GM10266 (cell line): ENCODE results near the gene FXYD6.

Experiments
- DNase-seq: peaks from one replicate; pipeline ENCODE4 v3.0.0; 2012; ENCODE audit errors: extremely low spot score
- TF ChIP-seq, protein P1 (sequence below): IDR thresholded peaks from 2 replicates; pipeline ENCODE4 v1.5.1; 2012; ENCODE audit warnings: mild to moderate bottlenecking, low read depth; ENCODE audit not compliant: control insufficient read depth, insufficient read depth; ENCODE audit errors: missing control alignments

FXYD6 gene

DNA sequence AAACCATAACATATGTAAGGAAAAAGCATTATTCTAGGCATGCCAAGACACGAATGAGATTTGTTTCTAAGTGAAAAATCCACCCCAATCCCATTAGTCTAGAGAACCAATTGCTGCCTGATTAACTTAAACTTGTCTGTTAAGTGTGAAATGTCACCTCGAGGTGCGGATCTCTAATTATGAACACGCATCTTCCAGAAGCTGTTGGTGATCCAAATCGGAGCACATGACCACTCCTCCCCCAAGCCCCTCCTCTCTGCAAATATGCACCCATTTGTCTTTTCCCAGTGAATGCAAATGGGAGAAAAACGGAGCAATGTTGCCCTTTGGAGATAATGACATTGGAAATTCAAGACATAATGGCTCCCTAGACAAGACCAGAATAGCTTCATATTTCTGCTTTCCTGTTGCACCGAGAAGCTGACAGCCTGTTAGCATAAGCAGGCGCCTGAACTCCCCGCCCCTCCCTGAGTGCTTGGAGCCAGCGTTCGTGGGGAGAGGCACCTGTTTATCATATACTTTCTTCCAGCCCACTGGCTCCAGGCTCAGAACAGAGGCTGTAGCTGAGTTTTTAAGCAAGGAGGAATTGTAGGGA is 6.0 kb upstream of the FXYD6 start:
- no peak for DNase-seq
- TF ChIP-seq, protein P1, sequence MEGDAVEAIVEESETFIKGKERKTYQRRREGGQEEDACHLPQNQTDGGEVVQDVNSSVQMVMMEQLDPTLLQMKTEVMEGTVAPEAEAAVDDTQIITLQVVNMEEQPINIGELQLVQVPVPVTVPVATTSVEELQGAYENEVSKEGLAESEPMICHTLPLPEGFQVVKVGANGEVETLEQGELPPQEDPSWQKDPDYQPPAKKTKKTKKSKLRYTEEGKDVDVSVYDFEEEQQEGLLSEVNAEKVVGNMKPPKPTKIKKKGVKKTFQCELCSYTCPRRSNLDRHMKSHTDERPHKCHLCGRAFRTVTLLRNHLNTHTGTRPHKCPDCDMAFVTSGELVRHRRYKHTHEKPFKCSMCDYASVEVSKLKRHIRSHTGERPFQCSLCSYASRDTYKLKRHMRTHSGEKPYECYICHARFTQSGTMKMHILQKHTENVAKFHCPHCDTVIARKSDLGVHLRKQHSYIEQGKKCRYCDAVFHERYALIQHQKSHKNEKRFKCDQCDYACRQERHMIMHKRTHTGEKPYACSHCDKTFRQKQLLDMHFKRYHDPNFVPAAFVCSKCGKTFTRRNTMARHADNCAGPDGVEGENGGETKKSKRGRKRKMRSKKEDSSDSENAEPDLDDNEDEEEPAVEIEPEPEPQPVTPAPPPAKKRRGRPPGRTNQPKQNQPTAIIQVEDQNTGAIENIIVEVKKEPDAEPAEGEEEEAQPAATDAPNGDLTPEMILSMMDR, result no peak

DNA sequence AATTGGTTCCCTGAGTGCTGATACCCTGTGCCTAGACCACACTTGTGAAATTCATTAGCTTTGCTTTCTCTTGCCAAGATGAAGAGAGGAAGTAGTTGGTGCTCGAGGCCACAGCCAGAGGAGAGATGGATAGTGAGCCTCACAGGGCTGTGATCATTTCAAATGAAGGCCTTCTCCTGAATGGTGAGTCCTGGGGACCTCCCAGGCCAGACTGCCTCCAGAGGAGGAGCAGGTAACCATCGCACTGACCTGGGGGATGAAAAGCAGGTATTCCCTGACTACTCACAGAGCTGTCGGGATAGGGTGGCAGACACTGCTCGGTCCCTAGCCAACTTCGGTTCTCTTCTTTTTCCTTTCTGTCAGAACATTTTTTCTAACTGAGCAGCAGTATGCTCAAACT is 4.8 kb upstream of the FXYD6 start:
- DNase-seq, result no peak
- TF ChIP-seq, protein P1, result no peak

DNA sequence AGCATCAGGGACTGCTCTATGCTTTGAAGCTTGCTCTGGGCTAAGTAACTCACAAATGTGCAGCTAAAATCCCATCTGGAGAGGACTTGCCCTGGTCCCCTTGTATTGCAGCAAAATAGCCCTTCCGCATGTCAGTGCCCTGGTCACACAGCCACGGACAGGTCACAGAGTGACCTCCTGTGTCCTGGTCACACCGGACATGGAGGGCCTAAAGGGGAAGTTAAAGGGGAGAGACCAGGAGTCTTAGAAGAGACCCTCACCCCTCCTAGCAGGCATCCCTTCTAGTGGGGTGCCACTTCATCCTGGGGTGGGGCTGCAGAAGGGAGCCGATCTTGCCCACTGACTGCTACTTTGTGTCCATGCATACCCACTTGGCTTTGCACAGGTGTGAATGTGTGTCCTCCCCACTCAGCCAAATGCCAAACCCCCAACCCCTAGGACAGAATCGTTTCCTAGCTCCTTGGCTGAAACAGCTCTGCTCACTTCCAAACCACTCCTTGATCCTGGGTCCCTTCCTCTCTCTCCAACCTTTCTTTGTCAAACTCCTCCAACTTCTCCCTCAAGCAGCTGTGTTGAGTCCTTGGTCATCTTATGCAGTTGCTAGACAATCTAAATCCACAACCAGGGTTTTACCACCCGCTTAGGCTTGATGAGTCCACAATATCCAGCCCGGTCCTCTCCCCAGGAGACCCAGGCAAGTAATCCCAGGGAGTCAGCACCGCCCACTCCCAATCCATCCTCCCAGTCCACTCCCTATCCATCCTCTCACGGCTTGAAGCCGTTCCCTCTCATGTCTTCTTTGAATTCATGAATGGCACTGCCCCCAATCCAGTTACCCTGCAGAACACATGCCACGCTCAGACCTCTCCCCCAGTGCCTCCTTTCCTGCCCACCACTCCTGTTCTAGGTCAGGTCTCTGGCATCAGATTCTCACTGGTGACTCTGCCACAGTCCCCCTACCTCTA is 3.3 kb upstream of the FXYD6 start:
- no peak for DNase-seq
- TF ChIP-seq, protein P1, result no peak

DNA sequence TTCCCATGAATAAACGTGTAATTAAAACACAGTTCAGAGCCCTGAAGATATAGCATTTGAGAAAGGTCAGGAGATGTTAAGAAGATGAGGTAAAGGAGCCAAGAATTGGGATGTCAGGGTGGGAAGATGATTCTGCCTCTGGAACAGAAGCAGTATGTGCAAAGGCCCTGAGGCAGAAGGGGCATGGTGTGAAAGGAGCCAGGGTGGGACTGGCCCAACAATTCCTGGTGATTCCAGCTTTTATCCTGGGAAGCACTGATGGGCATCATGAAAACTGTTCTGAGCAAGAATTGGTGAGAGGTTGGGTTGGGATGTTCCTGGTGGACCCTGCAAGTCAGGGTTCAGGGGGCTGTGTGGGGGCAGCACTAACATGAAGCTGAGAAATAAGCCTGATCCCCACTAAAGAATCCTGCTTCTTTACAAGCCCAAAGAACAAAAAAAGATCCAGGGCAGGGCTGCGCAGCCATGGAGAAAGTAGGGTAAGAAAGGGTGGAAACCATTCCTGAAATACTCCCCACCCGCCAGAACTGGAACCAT is 2.5 kb upstream of the FXYD6 start:
- no peak for DNase-seq
- TF ChIP-seq, protein P1, result no peak

DNA sequence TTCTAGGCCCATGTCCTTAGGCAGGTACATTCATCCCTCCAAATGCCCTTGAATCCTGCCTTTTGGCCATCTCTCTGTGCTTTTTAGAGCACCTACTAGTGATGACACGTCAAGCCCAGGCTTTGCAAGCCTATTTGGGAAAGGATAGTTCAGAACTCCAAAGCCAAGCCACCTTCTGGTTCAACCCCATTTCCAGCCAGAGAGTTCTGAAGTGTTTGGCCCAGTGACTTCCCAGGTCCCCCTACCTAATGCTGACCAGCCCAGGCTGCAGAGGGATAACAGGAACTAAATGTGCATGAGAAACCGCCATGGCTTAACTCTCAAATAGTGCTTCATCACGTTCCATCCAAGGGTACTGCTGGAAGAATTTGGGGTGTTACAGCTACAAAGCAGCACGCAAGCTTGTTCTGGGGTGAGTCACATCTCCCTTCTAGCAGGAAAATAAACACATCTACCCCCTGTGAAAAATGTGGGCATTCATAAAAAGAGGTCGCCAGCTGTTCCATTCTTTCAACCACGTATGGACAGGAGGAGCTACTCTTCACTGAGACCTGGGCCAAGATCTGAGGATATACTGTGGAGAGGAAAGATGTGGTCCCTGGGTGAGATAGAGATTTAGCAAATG is 2.0 kb upstream of the FXYD6 start:
- DNase-seq, result no peak
- TF ChIP-seq, protein P1, result no peak

DNA sequence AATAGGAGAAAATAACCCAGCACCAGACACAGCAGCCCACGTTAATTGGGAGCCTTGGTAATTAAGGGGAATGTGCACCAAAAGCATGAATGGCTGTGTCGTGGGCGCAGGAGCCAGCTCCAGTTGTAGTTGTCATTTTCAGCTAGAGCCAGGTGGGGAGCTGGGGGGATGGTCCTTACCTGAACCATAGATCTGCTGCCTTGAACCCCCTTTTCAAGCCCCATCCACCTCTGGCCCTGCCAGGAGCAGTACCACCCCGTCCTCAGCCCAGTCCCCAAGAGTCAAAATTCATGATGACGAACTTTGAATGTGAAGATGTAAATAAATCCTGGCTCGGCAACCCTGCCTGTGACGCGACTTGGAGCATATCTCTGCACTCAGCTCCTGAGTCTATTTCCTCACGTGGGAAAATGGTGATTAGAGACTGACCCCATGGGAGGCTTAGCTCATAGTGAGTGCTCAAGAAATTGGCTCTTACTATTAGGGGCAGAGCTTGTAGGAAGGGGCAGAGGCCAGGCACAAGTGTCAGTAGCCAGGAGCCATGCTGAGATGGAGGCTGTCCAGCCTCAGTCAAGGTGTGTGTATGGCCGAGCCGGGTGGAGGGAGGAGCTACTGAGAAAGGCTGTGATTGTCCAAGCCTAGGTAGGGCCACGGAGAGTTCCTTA is 794 bp upstream of the FXYD6 start:
- TF ChIP-seq, protein P1, result no peak

DNA sequence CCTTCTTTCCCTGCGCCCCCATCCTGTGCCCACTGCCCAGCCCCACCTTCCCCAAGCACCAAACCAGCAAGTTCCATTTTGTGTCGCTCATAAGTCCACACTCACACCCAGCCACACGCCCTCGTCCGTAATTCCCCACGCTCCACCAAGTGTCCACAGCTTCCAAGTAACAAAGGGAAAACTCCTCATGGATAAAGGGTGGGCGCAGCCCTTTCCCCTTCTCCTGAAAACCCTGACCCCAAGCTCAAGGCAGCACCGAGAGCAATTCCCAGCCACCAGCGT is 458 bp downstream of the FXYD6 start:
- no peak for DNase-seq
- TF ChIP-seq, protein P1, result no peak

More for the DNA sequence above, 794 bp upstream of the FXYD6 start:
- DNase-seq, result no peak
